Measurements from ENCODE around the gene KPNA3. TPM values are rescaled to one million over a fixed set of nuclear protein-coding genes. Genes with fewer than 3 reads are reported as not detected.
"Not testable (repeated sequence)": the region's sequence is repeated elsewhere in the genome, so short reads cannot be mapped to it uniquely, and the experiment has no call there.

The KPNA3 gene
- polyA plus RNA-seq, 4 donors = 30.8 to 38.4 (median 38.2) TPM

DNA sequence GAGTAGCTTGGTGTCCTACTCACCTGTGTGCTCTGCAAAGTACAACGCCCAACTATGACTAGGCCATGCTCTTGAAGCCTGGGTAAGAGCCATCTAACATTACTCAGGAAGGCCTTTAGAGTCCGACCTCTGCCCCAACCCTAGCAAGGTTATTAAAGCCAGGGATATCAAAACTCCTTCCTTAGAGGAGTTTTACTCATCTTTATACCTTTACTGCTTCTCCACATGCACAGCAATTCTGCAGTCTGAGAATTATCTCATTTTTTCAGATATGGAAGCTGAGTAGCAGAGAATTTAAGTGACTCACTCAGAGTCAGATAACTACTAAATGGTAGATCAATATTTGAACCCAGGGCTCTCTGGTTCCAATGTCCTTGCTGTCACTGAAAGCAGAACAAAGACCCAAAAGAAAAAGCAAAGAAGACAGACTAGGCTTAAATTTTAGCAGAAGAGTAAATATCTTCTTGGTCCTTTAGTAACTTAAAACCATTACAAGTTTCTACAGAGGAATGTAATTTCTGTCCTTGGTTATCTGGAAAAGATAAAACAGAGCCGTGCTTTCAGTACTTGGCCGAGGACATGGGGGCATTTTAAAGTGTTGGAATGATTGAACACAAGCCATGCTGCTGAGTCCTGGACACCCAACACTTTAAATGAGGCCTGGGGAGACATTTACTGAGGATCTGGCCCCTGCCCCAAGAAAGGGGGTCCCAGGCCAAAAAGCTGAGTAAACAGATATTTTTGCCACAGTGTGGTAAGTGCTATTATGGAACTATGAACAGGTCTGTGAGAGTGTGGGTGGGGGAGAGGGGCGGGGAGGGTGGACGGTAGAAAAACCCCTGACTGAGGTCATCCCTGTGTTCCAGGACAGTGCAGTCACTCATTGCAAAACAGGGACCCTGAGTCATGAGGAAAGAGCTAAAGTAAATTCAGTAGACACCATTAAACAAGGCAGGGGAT, 18.4 kb upstream of the KPNA3 start:
- no peak for DNase-seq (ENCODE audit: low read depth in 4 of 4, low spot score in 3 of 4)

DNA sequence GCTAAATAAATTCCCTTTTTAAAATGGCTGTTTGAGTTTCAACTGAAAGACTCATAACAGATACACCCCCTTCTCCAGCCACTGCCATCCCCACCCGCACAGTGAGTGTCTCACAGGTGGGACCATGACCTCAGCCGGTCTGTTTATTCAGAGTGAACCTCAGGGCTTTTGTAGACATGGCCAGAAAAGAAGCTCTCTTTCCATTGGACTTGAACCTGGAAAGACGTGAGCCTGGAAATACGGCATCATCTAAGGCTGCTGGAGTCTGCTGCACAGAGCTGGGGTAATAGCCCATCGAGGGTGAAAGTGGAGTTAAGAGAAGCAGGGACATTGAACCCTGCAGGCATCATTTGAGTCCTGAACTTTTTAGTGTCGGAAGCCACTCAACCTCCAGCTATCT, 15.2 kb upstream of the KPNA3 start:
- no peak for DNase-seq (ENCODE audit: low read depth in 4 of 4, low spot score in 3 of 4)

DNA sequence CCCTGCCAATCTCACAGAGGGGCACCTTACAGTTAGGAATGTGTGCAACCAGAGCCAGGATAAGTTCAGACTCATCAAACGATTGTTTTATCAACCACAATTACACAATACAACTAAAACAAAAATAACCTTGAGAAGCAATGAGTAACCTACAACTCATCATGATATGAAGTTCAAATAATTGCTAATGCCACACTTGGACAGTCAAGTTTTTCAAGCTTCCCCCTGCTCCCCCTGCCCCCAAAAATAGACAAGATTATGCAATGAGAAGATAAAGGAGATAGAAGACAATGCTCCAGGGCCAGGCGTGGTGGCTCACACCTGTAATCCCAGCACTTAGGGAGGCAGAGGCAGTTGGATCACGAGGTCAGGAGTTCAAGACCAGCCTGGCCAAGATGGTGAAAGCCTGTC, 13.6 kb upstream of the KPNA3 start:
- DNase-seq (ENCODE audit: low read depth in 4 of 4, low spot score in 3 of 4) = no peak

DNA sequence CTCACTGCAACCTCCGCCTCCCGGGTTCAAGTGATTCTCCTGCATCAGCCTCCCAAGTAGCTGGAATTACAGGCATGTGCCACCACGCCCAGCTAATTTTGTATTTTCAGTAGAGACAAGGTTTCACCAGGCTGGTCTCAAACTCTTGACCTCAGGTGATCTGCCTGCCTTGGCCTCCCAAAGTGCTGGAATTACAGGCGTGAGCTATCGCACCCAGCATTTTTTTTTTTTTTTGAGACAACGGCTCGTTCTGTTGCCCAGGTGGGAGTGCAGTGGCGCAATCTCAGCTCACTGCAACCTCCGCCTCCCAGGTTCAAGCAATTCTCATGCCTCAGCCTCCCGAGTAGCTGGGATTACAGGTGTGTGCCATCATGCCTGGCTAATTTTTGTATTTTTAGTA, 10.6 kb upstream of the KPNA3 start:
- DNase-seq (ENCODE audit: low read depth in 4 of 4, low spot score in 3 of 4) = not testable (repeated sequence)

DNA sequence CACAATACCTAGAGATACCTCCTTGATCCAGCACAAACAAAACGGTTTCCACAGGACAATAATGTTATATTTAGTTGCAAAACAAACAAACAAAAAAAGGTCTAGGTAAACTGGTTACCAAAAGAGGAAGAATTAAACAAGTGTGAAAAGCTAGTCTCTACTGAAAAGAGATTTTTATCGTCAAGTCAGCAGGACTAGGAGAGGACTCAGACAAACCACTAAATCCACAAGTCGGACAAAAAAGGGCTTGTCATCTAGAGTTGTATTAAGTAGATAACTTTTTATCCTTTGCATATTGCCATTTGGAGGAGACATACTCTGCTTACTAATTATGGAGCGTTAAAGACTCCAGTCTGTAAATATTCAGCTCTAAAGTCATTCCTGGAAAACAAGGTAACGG, 9.9 kb upstream of the KPNA3 start:
- no peak for DNase-seq (ENCODE audit: low read depth in 4 of 4, low spot score in 3 of 4)

DNA sequence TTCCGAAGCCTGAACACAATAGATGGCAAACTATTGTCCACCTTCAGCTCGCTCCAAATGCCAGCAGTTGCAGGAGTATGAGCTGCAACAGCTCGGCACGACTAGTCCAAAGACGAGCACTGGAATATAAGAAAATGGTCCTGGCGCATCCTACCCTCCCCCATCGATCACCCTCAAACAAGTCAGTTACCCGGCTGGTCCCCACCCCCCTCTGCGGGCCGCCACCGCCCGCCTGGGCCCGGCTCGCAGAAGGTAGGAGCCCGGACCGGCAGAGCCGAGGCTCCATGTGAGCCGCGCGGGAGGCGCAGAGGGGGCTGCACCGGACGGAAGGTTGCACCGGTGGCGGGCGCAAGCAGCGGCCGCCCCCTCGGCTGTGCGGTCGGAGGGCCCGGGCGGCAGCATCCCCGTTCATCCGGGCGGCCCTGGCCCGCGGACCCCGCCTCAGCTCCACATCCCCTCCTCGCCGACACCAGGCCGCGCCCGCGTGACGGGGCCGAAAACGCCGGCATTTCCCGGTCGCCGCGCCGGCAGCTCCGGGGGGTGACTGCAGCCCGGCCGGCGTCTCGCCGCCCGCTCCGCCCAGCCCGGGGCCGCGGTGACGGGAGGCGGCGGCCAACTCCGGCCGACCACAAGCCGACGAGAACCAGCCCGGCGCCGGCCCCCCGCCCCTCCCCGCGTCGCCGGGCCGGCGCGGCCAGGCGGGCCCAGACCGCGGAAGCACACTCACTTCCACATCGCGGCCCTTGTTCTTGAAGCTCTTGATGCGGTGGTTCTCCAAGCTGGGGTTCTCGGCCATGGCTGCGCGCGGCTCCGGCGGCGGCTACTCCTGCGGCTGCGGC, 552 bp downstream of the KPNA3 start:
- DNase-seq (ENCODE audit: low read depth in 4 of 4, low spot score in 3 of 4) = peak in 1 of 4 donors; percentile 41

DNA sequence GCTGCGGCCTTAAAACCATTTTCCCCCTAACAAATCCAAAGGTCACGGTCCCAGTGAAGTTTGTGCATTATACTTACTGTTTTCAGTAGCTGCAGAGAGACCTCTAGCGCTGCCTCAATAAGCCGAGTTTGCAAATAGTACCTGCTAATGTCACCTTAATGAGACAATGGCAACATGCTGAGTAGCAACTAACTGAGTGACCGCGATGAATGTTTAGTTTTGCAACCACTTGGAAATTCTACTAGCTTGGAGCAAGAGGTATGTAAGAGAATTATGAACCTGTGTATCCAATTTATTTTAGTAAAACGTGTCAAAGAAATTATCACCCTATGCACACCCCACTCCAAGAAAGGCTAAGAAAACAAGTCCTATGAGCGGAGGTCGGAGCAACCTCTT, 1.2 kb downstream of the KPNA3 start:
- DNase-seq (ENCODE audit: low read depth in 4 of 4, low spot score in 3 of 4) = peak in 3 of 4 donors; percentile 5 to 38 (median 26)

DNA sequence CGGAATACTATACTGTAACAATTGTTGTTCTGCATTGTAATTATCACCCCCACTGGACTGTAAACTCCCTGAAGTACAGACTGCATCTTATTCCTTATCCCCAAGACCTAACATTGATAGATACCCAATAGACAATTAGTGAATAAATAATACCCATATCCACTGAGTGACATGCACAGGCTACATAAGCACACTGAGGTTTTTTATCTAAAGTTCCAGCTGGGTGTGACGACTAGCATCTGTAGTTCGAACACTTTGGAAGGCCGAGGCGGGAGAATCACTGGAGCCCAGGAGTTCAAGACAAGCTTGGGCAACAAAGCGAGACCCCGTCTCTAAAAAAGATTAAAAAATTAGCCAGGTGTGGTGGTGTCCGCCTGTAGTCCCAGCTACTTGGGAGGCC, 2.5 kb downstream of the KPNA3 start:
- DNase-seq (ENCODE audit: low read depth in 4 of 4, low spot score in 3 of 4) = no peak

DNA sequence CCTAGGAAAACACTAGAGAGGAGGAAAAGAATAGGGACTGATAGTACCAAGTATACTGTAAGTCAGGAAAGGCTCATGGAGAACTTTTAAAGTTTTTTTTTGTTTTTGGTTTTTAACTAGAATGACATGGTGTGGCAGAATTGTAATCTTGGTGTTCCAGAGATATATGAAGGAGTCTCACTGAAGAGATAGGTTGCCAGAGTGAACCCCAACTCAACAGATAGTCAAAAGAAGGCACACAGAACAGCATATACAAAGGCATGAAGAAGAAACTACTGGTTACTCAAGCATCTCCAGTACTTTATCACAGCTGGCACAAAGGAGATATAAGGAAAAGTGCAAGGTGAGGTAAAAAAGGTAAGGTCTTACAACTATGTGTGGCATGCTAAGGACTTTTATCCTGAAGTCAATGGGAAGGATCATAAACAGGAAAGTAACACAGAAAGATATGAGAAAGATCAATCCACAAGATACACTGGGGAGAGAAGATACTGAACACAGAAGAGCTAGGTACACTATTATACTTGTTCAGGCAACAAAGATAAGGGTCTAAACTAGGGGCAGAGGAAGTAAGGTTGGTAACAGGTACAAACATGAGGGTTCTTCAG, 6.0 kb downstream of the KPNA3 start:
- no peak for DNase-seq (ENCODE audit: low read depth in 4 of 4, low spot score in 3 of 4)

DNA sequence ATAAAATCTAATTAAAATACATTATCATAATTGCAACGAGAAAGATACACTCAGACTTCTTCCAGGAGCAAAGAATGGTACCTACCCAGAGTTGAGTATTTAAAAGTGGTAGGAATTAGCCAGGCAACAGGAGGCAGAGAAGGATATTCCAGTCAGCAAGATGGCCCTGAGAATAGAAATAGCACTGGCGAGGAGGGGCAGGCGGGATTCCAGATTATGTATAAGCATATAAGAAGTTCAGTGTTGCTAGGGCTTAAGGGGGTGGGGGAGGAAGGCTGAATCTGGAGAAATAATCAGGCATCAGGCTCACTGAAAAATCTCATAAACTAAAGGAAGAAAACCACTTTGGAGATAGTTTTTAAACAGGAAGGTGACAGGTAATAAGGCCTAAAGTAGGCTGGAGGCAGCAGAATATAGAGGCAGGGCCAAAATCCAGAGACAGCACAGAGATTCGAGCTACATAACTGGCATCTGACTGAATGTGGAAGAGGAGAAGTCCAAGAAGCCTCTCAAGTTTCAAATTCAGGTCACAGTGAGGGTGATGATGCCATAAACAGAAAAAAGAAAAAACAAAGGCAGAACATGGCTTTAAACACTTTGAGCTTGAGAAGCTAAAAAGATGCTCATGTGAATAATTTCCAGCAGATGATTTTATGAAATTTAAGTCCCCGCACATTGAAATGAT, 7.5 kb downstream of the KPNA3 start:
- no peak for DNase-seq (ENCODE audit: low read depth in 4 of 4, low spot score in 3 of 4)

DNA sequence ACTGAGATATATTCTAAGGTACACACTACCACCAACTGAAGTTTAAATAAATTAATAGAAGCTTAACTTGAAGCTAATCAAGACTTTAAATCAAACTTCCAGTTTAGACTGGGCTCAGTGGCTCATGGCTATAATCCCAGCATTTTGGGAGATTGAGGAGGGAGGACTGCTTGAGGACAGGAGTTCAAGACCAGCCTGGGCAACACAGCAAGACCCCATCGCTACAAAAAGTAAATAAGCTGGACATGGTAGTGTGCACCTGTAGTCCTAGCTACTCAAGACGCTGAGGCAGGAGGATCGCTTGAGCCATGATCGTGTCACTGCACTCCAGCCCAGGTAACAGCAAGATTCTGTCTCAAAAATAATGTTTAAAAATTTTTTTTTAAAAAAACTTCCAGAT, 8.6 kb downstream of the KPNA3 start:
- no peak for DNase-seq (ENCODE audit: low read depth in 4 of 4, low spot score in 3 of 4)

DNA sequence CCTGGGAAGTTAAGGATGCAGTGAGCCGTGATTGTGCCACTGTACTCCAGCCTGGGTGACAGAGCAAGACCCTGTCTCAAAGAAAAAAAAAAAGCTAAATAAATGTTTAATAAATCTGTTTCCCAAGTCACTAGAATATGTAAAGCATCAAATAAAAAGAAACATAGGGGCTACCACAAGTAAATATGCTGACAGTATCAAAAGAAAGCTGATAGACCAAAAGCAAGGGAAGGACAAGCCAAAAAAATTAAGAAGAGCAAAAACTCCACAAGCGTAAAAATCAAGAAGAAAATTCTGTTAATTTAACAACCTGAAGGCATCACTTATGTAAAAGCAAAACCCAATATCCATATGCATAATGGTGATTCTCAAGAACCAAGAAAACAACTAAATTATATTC, 9.7 kb downstream of the KPNA3 start:
- no peak for DNase-seq (ENCODE audit: low read depth in 4 of 4, low spot score in 3 of 4)

DNA sequence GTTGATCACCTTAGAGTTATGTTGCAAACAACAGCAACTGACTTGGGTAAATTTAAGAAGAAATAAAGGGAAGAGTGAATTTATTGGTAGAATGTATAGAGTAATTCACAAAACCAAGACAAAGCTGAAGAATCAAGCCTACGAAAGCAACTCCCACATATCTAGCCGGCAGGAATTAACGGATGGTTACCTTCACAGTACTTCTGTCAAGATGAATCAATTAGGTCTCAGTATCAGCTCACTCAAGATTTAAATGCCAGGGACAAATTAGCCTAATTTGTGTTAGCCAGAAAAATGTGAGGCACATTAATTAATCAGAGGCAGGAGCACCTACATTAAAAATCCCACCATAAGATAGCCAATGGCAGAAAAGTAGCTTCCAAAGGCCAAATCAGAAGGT, 10.7 kb downstream of the KPNA3 start:
- DNase-seq (ENCODE audit: low read depth in 4 of 4, low spot score in 3 of 4) = no peak

DNA sequence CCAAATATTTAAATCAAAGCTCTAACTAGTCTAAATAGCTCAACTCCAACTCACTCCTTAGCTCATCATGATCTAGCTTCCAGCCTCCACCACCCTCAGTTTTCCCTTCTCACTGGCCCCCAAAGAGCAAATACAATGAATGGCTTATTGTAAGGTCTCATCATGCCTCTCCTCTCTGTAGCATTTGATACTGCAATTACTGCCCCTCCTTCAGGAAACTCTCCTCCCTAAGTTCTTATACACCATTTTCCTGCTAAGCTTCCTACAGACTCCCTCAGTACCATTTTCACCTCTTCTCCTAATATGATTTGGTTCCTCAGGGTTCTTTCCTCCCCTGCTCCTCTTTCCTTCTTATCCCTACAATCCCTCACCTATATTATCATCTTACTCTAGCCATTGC, 12.8 kb downstream of the KPNA3 start:
- no peak for DNase-seq (ENCODE audit: low read depth in 4 of 4, low spot score in 3 of 4)

DNA sequence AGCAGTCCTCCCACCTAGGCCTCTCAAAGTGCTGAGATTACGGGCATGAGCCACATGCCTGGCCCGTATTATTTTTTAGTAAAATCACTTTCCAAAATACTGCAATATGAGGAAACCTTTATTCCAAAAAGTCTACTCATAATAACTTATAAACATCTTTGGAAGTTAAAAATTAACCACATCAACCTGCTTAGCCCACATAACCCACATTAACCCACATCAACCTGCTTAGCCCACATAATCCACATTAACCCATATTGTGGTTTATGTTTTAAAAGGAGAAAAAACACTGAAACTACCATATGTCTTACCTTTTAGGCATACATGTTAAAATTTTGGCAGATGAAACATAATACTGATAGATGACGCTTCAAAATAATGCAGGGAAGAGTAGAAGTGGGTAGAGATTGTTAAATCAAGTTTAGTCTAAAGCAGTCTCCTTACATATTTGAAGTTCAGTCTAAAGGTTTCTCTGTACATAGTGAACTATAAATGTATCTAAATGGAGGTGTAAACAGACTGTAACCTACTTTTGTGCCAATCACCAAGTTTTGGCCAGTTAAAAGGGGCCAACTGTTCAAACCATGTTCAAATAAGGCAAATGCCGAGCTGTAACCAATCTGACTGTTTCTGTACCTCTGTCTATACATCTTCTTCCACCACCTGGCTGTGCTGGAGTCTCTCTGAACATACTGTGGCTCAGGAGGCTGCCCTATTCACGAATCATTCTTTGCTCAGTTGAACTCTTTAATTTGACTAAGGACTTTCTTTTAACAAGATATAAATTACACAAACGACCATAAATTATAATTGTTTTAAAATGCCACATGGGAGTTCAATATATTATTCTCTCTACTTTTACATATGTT, 14.5 kb downstream of the KPNA3 start:
- DNase-seq (ENCODE audit: low read depth in 4 of 4, low spot score in 3 of 4) = no peak

DNA sequence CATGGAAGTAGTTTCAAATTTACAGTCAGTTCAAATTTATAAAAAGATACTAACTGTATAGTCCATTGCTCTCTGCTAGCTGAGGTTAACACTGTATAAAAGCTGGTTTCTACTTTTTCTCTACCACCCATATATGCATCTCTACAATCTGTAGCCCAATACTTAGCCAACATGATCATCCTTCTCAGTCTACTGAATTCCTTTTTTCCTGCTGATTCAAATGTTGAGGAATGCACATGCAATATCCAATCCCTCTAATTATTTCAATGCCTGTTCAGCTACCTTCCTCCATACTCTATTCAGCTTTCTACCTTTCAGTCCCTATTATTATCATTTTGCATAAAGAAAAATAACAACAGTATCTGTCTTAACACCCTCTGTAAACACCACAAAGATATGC, 15.6 kb downstream of the KPNA3 start:
- DNase-seq (ENCODE audit: low read depth in 4 of 4, low spot score in 3 of 4) = no peak

DNA sequence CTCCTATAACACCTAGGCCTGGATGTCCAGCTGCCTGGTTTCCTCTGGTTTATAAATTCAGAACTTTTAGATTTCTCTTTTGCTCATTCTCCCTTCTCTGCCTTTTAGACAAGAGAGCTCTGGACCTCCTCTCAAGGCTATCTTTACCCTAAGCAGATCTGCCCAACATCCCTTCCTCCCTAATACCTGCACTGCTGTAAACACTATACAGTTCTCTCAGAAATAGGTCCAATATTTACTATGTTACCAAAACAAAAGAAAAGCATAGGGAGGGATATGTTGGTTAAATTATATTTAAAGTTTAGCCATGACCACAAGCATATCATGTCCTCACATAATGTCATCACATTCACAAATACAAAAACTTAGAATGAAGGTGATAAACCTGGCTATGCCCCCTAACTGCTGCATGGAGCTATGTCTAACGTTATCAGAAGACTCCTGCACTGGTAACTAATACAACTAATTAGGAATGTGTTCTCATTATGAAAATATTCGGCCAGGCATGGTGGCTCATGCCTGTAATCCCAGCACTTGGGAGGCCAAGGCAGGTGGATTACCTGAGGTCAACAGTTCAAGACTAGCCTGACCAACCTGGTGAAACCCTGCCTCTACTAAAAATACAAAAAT, 18.0 kb downstream of the KPNA3 start:
- DNase-seq (ENCODE audit: low read depth in 4 of 4, low spot score in 3 of 4) = no peak

DNA sequence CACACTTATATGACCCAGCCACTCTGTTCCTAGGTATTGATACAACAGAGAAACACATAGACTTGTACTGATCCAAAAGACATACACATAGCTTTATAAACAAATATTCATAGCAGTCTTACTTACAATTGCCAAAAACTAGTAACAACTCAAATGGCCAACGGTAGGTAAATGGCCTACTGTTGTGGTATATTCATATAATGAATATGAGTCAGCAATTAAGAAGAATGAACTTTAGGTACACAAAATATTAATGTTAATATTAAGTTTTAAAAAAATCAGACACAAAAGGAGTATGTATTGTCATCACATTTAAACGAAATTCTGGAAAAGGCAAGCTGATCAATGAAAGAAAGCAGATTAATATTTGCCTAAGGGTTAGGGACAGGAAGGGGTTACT, 19.7 kb downstream of the KPNA3 start:
- DNase-seq (ENCODE audit: low read depth in 4 of 4, low spot score in 3 of 4) = no peak

DNA sequence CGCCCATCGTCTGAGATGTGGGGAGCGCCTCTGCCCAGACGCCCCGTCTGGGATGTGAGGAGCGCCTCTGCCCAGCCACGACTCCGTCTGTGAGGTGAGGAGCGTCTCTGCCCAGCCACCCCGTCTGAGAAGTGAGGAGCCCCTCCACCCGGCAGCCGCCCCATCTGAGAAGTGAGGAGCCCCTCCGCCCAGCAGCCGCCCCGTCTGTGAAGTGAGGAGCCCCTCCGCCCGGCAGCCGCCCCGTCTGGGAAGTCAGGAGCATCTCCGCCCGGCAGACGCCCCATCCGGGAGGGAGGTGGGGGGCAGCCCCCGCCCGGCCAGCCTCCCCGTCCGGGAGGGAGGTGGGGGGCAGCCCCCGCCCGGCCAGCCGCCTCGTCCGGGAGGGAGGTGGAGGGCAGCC, 30.7 kb downstream of the KPNA3 start:
- not testable (repeated sequence) for DNase-seq (ENCODE audit: low read depth in 4 of 4, low spot score in 3 of 4)

Measured in right renal pelvis (tissue), 4 donors.